HG03342 (cell line): ENCODE measurements around the gene POLR2E.

Source experiments
- ATAC-seq: cut with Tn5 transposase; IDR thresholded peaks from one replicate; pipeline ENCODE4 v1.9.1; 2021; ENCODE audit warnings: mild to moderate bottlenecking, moderate library complexity; ENCODE audit not compliant: unreplicated experiment

POLR2E gene

GRCh38 chr19:1111641-1112267, 16.6 kb upstream of the POLR2E start:
- no peak for ATAC-seq

- ATAC-seq, result no peak
These were observed 15.8 kb upstream of the POLR2E start for GRCh38 chr19:1110809-1111640.

- no peak for ATAC-seq
These were observed 14.8 kb upstream of the POLR2E start for GRCh38 chr19:1109697-1110671.

DNA sequence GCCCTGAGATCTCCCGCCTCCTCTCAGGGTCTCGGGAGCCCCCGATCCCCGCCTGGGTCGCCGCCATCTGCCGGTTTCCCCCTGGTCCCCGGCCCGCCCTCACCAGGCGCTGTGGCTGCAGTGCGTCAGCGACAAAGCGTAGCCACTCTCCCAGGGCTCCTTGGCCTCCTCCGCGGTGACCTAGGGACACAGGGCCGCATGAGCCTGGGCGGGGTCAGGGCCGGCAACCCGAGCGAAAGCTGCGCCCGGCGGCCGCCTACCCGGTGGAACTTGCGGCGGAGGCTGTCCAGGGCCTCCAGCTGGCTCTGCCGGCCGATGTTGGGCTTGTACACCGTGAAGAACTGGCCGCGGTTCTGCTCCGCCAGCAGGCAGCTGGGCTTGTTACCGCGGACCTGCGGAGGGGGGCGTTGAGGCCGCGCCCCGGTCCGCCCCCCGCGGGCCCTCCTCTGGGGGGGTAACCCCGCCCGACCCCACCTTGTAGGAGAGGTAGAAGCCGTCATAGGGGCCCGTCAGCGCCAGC, 13.9 kb upstream of the POLR2E start:
- ATAC-seq, result no peak

DNA sequence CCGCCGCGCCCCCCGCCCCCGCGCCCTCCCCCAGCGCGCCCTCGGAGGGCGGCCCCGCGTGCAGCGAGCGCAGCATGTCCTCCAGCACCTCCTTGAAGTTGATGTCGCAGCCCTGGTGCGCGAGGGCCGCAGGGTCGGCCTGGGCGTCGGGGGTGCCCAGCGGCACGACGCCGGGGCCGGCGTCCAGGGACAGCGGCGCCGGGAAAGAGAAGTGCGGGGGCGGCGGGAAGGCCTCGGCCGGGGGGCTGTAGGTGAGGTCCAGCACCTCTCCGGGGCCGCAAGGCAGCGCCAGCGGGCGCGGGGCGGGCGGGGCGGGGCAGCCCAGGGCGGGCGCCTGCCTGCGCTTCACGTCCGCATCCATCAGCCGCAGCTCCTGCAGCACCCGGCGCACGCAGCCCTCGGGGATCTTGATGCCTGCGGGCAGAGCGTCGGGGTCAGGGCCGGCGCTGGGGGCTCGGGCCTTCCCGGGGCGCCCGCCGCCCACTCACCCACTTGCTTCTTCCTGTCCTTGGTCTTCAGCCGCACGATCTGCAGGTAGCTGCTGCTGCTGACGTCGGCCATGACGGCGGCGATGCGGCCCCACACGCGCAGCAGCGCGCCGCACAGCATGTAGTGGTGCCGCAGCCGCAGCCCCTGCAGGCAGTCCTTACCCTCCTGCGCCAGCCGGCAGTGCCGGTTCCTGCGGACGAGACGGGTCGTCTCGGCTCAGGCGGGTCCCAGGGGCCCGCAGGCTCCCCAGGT, 13.3 kb upstream of the POLR2E start:
- ATAC-seq, result no peak

DNA sequence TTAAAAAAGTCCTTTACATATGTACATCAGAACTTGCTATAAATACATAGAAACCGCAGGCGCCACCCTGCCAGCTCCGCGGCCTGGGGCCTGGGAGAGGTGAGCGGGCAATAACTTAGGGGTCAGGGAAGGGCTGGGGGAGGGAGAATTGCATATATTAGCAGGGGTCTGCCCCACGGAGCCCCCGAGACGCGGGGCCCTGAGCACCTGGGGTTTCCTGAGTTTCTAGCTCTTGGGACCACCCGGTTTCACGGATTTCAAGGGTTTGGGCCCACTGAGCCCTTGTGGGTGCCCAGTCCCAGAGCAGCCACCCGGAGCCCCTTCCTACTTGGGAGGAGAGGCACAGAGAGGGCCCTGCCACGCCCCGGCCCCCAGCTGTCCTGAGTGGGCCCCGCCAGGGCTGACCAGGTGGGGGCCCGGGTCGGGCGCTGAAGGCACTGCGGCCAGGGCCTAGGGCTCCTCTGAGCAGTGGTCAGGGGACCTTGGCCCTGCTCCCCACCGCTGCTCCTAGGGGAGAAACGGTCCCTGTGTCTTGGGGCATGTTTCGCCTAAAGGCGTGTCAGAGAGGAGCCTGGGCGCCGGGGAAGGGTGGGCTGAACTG, 12.6 kb upstream of the POLR2E start:
- ATAC-seq, result no peak

DNA sequence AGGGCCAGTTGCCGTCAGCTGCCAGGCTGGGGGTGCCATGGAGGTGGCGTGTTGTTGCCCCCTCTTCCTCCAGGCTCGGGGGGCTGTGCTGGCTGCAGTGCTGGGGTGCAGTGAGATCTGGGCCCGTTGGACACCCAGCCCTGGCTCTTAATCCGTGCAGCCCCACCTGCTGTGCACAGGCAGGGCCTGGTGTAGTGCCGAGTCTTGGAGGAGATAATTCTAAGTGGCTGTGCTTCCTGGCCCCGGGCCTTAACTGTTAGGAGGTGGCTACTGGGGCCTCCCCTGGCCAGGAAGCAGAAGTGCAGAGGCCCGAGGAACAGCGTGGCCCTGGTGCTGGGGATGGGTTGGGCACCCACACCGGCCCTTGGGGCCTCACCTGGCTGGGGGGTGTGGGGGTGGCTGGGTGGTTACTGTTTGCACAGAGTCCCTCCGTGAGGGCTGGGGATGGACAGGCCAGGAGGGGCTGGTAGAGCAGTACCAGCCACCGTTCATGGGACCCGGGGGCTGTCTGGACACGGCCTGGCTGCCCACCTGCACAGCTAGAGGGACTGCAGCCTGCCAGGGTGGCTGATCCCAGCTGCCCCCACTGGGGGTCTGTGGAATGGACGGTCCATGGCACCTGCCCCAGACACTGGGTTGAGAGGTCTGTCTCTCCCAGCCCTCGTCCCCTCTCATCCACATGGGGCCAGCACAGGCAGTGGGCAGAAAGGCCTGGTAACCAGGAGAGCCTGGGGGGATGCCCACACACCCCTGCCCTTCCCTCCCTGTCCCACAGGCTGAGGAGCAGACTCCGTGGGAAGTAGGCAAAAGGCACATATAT, 11.9 kb upstream of the POLR2E start:
- no peak for ATAC-seq

DNA sequence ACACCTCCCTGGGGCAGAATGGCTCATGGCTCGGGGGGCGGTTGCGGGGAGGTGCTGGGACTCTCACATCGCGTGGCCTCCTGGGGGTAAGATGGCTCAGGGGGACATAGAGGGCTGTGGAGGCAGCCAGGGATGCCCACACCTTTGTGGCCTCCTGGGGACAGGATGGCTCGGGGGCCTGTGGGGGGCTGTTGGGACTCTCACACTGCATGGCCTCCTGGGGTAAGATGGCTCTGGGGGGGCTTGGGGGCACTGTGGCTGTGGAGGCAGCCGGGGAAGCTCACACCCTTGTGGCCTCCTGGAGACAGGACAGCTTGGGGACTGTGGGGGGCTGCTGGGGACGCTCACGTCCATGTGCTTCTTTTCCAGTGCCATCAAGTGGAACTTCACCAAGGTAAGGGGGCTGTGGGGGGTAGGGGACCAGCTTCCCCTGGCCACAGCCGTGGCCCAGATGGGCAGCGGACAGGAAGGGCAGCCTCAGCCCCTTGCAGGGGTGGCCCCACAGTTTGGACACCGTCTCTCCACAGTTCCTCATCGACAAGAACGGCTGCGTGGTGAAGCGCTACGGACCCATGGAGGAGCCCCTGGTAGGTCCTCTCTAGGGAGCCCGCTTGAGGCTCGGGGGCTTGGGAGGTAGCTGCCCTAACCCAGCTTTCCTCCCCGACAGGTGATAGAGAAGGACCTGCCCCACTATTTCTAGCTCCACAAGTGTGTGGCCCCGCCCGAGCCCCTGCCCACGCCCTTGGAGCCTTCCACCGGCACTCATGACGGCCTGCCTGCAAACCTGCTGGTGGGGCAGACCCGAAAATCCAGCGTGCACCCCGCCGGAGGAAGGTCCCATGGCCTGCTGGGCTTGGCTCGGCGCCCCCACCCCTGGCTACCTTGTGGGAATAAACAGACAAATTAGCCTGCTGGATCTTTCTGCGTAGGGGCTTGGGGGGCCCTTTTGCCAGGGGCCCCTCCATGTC, 11.0 kb upstream of the POLR2E start:
- ATAC-seq, result no peak

- no peak for ATAC-seq
These were observed 10.1 kb upstream of the POLR2E start for GRCh38 chr19:1105008-1105872.

DNA sequence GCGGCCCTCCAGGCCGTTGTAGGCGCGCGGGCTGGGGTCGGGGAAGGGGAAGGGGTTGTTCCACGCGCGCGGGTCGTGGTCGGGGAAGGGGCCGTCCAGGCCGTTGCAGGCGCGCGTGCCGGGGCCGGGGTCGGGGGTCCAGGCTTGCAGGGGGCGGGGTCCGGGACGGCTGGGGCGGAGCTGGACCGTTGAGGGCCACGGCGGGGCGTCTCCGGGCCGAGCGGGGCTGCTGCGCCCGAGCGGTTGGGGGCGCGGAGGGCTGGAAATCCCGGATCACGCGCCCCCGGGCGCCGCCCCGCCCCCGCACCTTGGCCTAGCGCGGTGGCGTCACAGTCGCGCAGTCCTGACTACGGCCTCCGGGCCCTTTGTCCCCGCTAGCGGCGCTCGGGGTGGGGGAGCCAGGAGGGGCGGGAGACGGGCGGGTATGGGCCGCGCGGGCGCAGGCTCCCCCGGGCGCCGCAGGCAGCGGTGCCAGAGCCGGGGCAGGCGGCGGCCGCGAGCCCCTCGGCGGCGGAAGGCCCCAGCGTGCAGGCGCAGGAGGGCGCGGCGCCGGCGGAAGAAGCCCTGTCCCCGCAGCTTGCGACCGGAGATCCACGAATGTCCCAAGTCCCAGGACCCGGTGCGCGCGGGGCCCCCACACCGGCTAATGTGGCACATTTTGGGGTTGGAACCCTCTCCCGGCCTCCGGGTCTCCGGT, 9.3 kb upstream of the POLR2E start:
- ATAC-seq, result peak; percentile 29

DNA sequence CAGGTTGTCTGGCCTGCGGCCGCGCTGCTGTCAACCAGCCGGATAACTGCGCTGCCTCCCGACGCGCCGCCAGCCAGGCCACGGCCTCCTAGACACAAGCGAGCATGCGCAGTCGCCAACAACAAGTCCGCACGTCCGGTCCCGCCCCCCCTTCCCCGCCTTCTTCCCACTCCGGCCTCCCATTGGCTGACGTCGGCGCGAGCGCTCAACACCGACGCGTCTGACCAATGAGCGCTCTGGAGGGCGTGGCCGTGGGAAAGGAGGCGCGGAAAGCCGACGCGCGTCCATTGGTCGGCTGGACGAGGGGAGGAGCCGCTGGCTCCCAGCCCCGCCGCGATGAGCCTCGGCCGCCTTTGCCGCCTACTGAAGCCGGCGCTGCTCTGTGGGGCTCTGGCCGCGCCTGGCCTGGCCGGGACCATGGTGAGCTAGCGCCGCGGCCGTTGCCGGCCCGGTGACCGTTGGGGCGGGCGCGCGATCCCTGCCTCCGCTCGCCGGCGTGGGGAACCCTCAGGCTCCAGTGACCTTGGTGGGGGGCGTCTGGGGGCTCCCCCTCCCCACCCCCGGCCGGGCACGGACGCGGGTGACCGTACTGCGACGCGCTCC, 8.6 kb upstream of the POLR2E start, which contains the start of gene GPX4:
GPX4 (plus strand) TSS at position 287 of the 603 bp plus-strand sequence; CDS start at position 337, 50 bp downstream.
- ATAC-seq, result peak; percentile 65

- no peak for ATAC-seq
These were observed 8.0 kb upstream of the POLR2E start for GRCh38 chr19:1103132-1103707.

GRCh38 chr19:1102407-1103131, 7.4 kb upstream of the POLR2E start:
- ATAC-seq, result no peak

DNA sequence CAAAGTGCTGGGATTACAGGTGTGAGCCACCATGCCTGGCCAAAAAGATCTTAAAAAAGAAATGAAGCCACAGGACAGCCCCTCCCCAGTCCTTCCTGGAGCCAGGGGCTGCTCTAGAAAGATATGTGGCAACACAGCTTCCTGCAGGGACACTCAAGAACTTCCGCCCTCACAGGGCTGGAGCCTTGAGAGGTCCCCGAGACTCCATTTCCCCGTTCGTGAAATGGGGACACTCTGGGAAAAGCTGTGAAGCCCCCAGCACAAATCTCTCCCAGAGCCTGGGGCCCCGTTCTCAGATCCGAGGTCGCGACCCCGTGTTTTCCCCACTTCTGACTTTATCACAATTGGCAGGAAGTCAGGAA, 6.1 kb upstream of the POLR2E start:
- ATAC-seq, result no peak
